Measurements from ENCODE around the gene NUDT8.

NUDT8 gene

GRCh38 chr11:67629386-67630227 lies at the start of gene NUDT8:
Gene NUDT8 (minus strand): TSS chr11:67629937. CDS start chr11:67629911, 26 bp downstream.
- DNase-seq (ENCODE audit: low spot score): peak; percentile 83

GRCh38 chr11:67675058-67675747 lies 45.5 kb upstream of the NUDT8 start:
- DNase-seq (ENCODE audit: low spot score): no peak

- DNase-seq (ENCODE audit: low spot score): no peak
Observed at GRCh38 chr11:67674442-67674871, 44.7 kb upstream of the NUDT8 start, which contains the start of gene ALDH3B2. Gene ALDH3B2 (minus strand): TSS chr11:67674623. CDS start chr11:67666935, 7,688 bp downstream.

GRCh38 chr11:67673902-67674301 lies 44.2 kb upstream of the NUDT8 start:
- no peak for DNase-seq (ENCODE audit: low spot score)

GRCh38 chr11:67673358-67673757 lies 43.6 kb upstream of the NUDT8 start:
- DNase-seq (ENCODE audit: low spot score): no peak

GRCh38 chr11:67671211-67671520 lies 41.4 kb upstream of the NUDT8 start:
- DNase-seq (ENCODE audit: low spot score): no peak

GRCh38 chr11:67670316-67671210 lies 40.8 kb upstream of the NUDT8 start:
- no peak for DNase-seq (ENCODE audit: low spot score)

- DNase-seq (ENCODE audit: low spot score): no peak
Observed at GRCh38 chr11:67668192-67668551, 38.4 kb upstream of the NUDT8 start.

- no peak for DNase-seq (ENCODE audit: low spot score)
Observed at GRCh38 chr11:67667490-67668191, 37.9 kb upstream of the NUDT8 start.

- DNase-seq (ENCODE audit: low spot score): no peak
Observed at GRCh38 chr11:67666676-67667489, 37.1 kb upstream of the NUDT8 start.

- DNase-seq (ENCODE audit: low spot score): no peak
Observed at GRCh38 chr11:67666303-67666645, 36.5 kb upstream of the NUDT8 start.

GRCh38 chr11:67665541-67666302 lies 36.0 kb upstream of the NUDT8 start:
- DNase-seq (ENCODE audit: low spot score): no peak

- DNase-seq (ENCODE audit: low spot score): no peak
Observed at GRCh38 chr11:67664696-67665540, 35.2 kb upstream of the NUDT8 start.

- no peak for DNase-seq (ENCODE audit: low spot score)
Observed at GRCh38 chr11:67664213-67664585, 34.5 kb upstream of the NUDT8 start.

- no peak for DNase-seq (ENCODE audit: low spot score)
Observed at GRCh38 chr11:67663532-67664212, 33.9 kb upstream of the NUDT8 start.

- DNase-seq (ENCODE audit: low spot score): no peak
Observed at GRCh38 chr11:67662835-67663531, 33.2 kb upstream of the NUDT8 start.

- DNase-seq (ENCODE audit: low spot score): no peak
Observed at GRCh38 chr11:67662142-67662834, 32.6 kb upstream of the NUDT8 start.
